GM18502 (cell line): ENCODE measurements around the gene FSCN2.

Experiments used
- ATAC-seq: cut with Tn5 transposase; IDR thresholded peaks from one replicate; pipeline ENCODE4 v1.9.1; 2021; ENCODE audit warnings: mild to moderate bottlenecking; ENCODE audit not compliant: unreplicated experiment, poor library complexity

The FSCN2 gene

GRCh38 chr17:81489998-81490992 is 37.9 kb upstream of the FSCN2 start:
- no peak for ATAC-seq

GRCh38 chr17:81491181-81491581 is 37.0 kb upstream of the FSCN2 start:
- ATAC-seq = no peak

DNA sequence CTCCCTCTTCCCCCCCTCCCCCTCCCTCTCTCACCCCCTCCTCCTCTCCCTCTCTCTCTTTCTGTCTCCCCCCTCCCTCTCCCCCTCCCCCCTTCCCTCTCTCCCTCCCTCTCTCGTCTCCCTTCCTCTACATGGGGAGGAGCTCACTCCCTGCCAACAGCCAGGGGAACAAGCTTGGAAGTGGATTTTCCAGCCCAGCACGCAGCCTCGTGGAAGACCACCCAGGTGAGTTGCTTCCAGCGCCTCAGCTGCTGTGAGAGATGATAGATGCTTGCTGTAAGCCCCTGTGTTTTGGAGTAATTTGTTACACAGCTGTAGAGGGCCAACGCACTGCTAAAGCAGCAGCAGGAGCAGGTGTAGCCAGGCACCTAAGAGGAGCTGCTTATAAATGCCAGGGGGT is 36.4 kb upstream of the FSCN2 start:
- no peak for ATAC-seq

- no peak for ATAC-seq
Observed at GRCh38 chr17:81492202-81492601, 36.0 kb upstream of the FSCN2 start.

DNA sequence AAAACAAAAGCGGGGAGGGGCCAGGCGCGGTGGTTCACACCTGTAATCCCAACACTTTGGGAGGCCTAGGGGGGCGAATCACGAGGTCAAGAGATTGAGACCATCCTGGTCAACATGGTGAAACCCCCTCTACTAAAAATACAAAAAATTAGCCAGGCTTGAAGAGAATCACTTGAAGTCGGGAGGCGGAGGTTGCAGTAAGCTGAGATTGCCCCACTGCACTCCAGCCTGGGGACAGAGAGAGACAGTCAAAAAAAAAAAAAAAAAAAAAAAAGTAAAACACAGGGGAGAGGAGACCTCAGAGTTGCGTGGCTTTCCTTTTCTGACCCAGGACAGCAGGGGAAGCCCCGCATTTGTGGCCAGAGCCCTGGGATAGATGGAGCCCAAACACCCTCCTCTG is 35.5 kb upstream of the FSCN2 start:
- no peak for ATAC-seq

GRCh38 chr17:81493198-81494038 is 34.8 kb upstream of the FSCN2 start:
- no peak for ATAC-seq

GRCh38 chr17:81494626-81495377 is 33.4 kb upstream of the FSCN2 start:
- no peak for ATAC-seq

GRCh38 chr17:81498953-81499600 is 29.1 kb upstream of the FSCN2 start:
- ATAC-seq = no peak

DNA sequence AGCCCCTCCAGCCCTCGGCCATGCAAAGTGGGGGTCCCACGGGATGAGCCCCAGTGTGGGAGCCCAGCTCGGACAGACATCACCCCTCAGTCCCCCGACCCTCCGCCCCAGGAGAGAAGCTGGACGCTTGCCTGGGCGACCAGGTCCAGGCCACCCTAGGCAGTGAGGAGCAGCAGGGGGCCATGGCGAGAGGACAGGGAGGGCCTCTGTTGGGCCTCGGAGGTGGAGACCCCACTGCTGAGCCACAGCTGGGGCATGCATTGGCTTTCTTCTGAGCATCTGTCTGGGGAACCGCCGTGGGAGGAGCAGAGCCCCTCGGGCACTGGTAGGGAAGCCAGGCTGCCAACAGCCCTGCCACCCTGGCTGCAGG is 28.6 kb upstream of the FSCN2 start:
- no peak for ATAC-seq

DNA sequence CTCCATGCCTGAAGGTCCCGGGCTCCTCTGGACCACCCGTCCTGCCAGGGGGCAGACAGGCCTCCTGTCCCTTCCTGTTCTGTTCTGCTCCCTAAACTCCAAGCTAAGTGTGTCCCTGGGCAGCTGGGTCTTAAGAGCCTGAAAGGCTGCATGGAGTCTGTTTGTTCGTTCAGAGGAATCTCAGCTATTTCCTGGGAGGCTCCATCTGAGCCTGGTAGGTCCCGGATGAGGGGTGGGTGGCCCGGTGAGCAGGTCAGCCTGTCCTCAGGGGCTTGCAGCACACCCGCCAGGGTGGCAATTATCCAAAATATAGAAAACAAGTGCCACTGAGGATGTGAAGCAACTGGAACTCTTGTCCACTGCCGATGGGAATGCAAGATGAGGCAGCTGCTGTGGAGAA is 28.1 kb upstream of the FSCN2 start:
- no peak for ATAC-seq

GRCh38 chr17:81502471-81503017 is 25.6 kb upstream of the FSCN2 start:
- no peak for ATAC-seq

GRCh38 chr17:81503619-81504018 is 24.6 kb upstream of the FSCN2 start:
- ATAC-seq = no peak

DNA sequence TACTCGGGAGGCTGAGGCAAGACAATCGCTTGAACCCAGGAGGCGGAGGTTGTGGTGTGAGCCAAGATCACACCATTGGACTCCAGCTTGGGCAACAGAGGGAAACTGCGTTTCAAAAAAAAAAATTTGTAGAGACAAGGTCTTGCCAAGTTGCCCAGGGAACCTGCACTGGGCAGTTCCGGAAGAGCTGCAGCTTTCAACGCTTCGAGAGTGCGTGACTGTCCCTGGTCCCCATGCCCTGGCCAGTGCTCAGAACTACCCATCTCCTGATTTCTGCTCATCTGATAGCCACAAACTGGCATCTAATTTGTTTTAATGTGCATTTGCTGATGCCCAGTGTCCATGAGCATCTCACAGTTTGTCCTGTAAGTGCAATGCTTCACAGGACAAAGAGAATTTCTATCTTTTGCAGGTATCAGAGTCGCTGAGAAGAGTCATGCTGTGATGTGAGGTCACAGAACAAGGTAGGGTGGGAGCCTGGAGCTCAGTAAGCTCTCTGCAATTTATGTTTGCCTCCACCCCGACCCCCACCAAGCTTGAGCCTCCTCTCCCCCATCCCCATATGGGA is 19.5 kb upstream of the FSCN2 start:
- no peak for ATAC-seq

DNA sequence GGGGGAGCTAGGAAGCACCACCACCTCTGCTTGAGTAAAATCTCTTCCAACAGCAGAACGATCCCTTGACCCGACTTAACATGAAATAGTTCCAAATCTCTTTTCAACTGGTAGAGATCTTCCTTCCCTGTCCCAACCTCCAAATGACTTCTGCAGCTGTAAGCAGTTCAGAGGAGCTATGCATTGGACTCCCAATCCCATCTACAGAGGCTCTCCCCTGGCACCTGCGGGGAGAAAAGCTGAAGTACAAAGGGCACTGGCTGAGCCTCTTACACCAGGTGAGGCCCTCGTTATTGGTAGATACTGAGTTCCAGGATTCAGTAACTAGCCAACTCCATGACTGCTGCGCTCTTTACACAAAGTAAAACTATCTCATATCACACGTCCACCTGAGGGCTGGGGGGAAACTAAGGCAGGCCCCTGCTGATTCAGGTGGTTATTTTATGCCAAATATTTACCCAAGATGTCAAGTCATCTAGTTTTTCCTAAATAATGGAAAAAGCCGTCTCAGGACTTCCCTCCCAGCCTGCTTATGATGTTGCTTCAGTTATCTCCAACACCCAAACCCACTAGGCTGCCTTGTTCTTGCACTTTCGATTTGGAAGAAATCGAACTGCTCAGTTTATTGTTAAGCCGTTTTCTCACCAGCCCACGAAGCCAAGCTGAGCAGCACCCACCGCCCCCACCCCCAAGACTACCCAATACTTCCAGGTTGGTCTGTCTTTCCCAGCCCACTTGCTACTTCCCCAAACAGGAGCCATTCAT is 18.8 kb upstream of the FSCN2 start:
- ATAC-seq = no peak

GRCh38 chr17:81509972-81510784 is 18.0 kb upstream of the FSCN2 start:
- no peak for ATAC-seq

GRCh38 chr17:81510785-81511553 is 17.2 kb upstream of the FSCN2 start:
- ATAC-seq = no peak

GRCh38 chr17:81511554-81511803 is 16.7 kb upstream of the FSCN2 start:
- ATAC-seq = no peak
